ENCODE results near the gene PRCC. TPM values are rescaled to one million over a fixed set of nuclear protein-coding genes. Genes with fewer than 3 reads are reported as not detected.

PRCC gene
- total and polyA plus RNA-seq, 9 donors, result 24.7 to 72.5 (median 50.9) TPM

GRCh38 chr1:156842618-156843300 lies 75.4 kb downstream of the PRCC start:
- no peaks in the 10 kb centered on the region for H3K27me3 ChIP-seq
- DNase-seq, result no peak
- no peak overlapping the region for H3K4me3 ChIP-seq
- no peaks in the 10 kb centered on the region for H3K36me3 ChIP-seq
- H3K9me3 ChIP-seq, result no peaks in the 10 kb centered on the region
- peaks cover 2% of the 10 kb centered on the region for H3K4me1 ChIP-seq (ENCODE audit: insufficient read depth)
- no peak overlapping the region for H3K27ac ChIP-seq
- intact Hi-C loops (cut with DNase I), result no loop called here
- 79 to 87% (median 84%) methylated on average over 9 of the region's 9 CpGs for WGBS, 3 donors
- TF ChIP-seq, protein P1, sequence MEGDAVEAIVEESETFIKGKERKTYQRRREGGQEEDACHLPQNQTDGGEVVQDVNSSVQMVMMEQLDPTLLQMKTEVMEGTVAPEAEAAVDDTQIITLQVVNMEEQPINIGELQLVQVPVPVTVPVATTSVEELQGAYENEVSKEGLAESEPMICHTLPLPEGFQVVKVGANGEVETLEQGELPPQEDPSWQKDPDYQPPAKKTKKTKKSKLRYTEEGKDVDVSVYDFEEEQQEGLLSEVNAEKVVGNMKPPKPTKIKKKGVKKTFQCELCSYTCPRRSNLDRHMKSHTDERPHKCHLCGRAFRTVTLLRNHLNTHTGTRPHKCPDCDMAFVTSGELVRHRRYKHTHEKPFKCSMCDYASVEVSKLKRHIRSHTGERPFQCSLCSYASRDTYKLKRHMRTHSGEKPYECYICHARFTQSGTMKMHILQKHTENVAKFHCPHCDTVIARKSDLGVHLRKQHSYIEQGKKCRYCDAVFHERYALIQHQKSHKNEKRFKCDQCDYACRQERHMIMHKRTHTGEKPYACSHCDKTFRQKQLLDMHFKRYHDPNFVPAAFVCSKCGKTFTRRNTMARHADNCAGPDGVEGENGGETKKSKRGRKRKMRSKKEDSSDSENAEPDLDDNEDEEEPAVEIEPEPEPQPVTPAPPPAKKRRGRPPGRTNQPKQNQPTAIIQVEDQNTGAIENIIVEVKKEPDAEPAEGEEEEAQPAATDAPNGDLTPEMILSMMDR (IDR thresholded peaks at IDR 0.05), result no peak
- TF ChIP-seq POLR2A (IDR thresholded peaks at IDR 0.05) (no peak), EP300 (IDR thresholded peaks at IDR 0.05) (no peak)

DNA sequence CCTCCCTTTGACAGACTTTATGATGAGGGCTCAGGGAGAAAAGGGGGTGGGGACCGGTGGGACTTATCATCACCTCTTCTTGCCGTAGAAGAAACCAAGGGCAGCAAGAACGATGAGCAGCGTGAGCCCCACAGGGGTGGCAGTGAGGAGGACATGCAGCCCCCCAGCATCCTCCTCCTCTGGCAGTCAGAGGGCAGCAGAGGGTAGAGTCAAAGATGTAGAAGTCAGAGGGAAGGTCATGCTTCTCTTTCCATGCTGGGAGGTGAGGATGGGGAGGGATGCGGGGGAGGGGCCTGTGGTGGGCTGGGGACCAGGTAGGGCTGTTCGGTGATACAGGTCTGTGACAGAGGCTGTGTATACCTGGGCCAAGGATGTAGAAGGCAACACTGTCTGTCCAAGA lies 76.8 kb downstream of the PRCC start:
- intact Hi-C loops (cut with DNase I), result no loop called here
- Histone ChIP-seq H3K27me3 (no peaks in the 10 kb centered on the region), H3K4me1 (ENCODE audit: insufficient read depth) (no peaks in the 10 kb centered on the region), H3K4me3 (no peak overlapping the region), H3K27ac (no peak overlapping the region), H3K9me3 (no peaks in the 10 kb centered on the region), H3K36me3 (no peaks in the 10 kb centered on the region)
- no peak for TF ChIP-seq EP300 (IDR thresholded peaks at IDR 0.05)
- TF ChIP-seq, protein P1 (IDR thresholded peaks at IDR 0.05), result no peak
- no peak for DNase-seq
- 65 to 67% (median 66%) methylated on average over 6 of the region's 6 CpGs for WGBS, 3 donors

- no peak for TF ChIP-seq POLR2A (IDR thresholded peaks at IDR 0.05)
- TF ChIP-seq EP300 (IDR thresholded peaks at IDR 0.05), result no peak
- TF ChIP-seq, protein P1 (IDR thresholded peaks at IDR 0.05), result no peak
- Histone ChIP-seq H3K4me3 (no peak overlapping the region), H3K4me1 (ENCODE audit: insufficient read depth) (no peaks in the 10 kb centered on the region), H3K9me3 (no peaks in the 10 kb centered on the region), H3K27ac (no peak overlapping the region), H3K27me3 (no peaks in the 10 kb centered on the region), H3K36me3 (no peaks in the 10 kb centered on the region)
- intact Hi-C loops (cut with DNase I), result no loop called here
- 46 to 61% (median 51%) methylated on average over 14 of the region's 14 CpGs for WGBS, 3 donors
- no peak for DNase-seq
These were observed 77.3 kb downstream of the PRCC start for GRCh38 chr1:156844638-156845037.

GRCh38 chr1:156845055-156845952 lies 78.0 kb downstream of the PRCC start:
- H3K27me3 ChIP-seq, result no peaks in the 10 kb centered on the region
- TF ChIP-seq POLR2A (IDR thresholded peaks at IDR 0.05), result no peak
- no peak for TF ChIP-seq EP300 (IDR thresholded peaks at IDR 0.05)
- TF ChIP-seq, protein P1 (IDR thresholded peaks at IDR 0.05), result no peak

More at GRCh38 chr1:156845055-156845952, 78.0 kb downstream of the PRCC start:
- H3K4me3 ChIP-seq, result no peak overlapping the region
- H3K36me3 ChIP-seq, result no peaks in the 10 kb centered on the region
- H3K27ac ChIP-seq, result no peak overlapping the region
- H3K4me1 ChIP-seq (ENCODE audit: insufficient read depth), result no peaks in the 10 kb centered on the region
- DNase-seq, result no peak
- WGBS, 3 donors, result 22 to 23% (median 23%) methylated on average over 53 to 69 of the region's 69 CpGs
- intact Hi-C loops (cut with DNase I), result no loop called here
- no peaks in the 10 kb centered on the region for H3K9me3 ChIP-seq
